Adrenal gland (tissue), 12 donors: ENCODE data around the gene HAUS1. TPM values are rescaled to one million over a fixed set of nuclear protein-coding genes. Genes with fewer than 3 reads are reported as not detected.

Experiments
- DNase-seq, 7 donors: peaks; one replicate each; pipeline ENCODE4 v3.0.0-alpha.2; 2019 to 2020
- H3K27ac ChIP-seq, 5 donors: fragments of 200-600 bp; sonication (generic) in 4 of 5; 1 replicate in 3 of 5; 2 replicates in 2 of 5; pipeline versions ENCODE4 v1.5.1 to v1.8.0; 2016 to 2020; ENCODE audit warnings: mild to moderate bottlenecking in 1 of 5
- H3K27me3 ChIP-seq: fragments of 200-600 bp; 2 replicates; pipeline ENCODE4 v1.8.0; 2021
- H3K36me3 ChIP-seq, 2 donors: fragments of 200-600 bp; replicated peaks in 1 of 2; 1 replicate in 1 of 2; 2 replicates in 1 of 2; pipeline versions ENCODE4 v1.5.1 to v1.8.0; 2018 to 2022
- H3K4me1 ChIP-seq, 2 donors: fragments of 200-600 bp; replicated peaks in 1 of 2; 1 replicate in 1 of 2; 2 replicates in 1 of 2; pipeline versions ENCODE4 v1.5.1 to v1.8.0; 2018 to 2021
- H3K4me3 ChIP-seq, 4 donors: fragments of 200-600 bp; sonication (generic) in 3 of 4; one replicate each; pipeline ENCODE4 v1.5.1; 2016 to 2018
- H3K9me3 ChIP-seq, 3 donors: fragments of 200-600 bp; sonication (generic) in 1 of 3; replicated peaks in 1 of 3; 1 replicate in 2 of 3; 2 replicates in 1 of 3; pipeline versions ENCODE4 v1.5.1 to v1.8.0; 2016 to 2021
- POLR2A ChIP-seq, 2 donors: fragments of 450-650 bp; IDR thresholded peaks; one replicate each; pipeline ENCODE4 v1.6.1; 2017; ENCODE audit warnings: antibody characterized with exemption in 2 of 2, mild to moderate bottlenecking in 2 of 2, moderate library complexity in 1 of 2
- WGBS, 4 donors: extraction: QIAGEN DNeasy Blood & Tissue Kit in 2 of 4; methylation state at CpG; one replicate each; pipeline versions ENCODE4 v1.1.5 to v1.1.7; 2013 to 2017; 5-methylcytosine and 5-hydroxymethylcytosine counted together
- intact Hi-C, 2 donors: fragments of 100-400 bp; cut with DNase I; formaldehyde crosslinking; loops; one replicate each; pipeline versions ENCODE4 v1.14.1 to v1.15.0; 2022 to 2023
- polyA plus RNA-seq, 3 donors: library from polyadenylated mRNA; stranded (reverse); fragments of 200-250 nt in 2 of 3; fragments of 350-450 nt in 1 of 3; fragmentation: Illumina TruSeq in 1 of 3; extraction: RNeasy Lipid Tissue Mini Kit (QIAGEN cat#74804) in 1 of 3; gene quantifications; one replicate each; pipeline ENCODE4 v1.2.3, GENCODE V29; 2013 to 2014
- total RNA-seq, 9 donors: library from RNA; depleted of rRNA in 4 of 9; stranded (reverse); fragments of >200 nt in 4 of 9; fragments of 120-200 nt in 1 of 9; fragmentation: NEBNext Ultra II Directional in 1 of 9; extraction: Animal tissue kit (Norgen Biotek cat#: 25700) in 1 of 9; gene quantifications; one replicate each; pipeline versions ENCODE4 v1.1.0 to v1.2.4, GENCODE V29; 2013 to 2023
- TF ChIP-seq, protein P1 (sequence below), 6 experiments: fragments of 450-650 bp in 4 of 6; fragments of 200-600 bp in 2 of 6; sonication (generic) in 1 of 6; IDR thresholded peaks; 1 replicate in 5 of 6; 2 replicates in 1 of 6; pipeline versions ENCODE4 v1.5.1 to v1.8.0; 2016 to 2021; ENCODE audit warnings: antibody characterized with exemption in 6 of 6, mild to moderate bottlenecking in 2 of 6, moderate library complexity in 1 of 6
- donor health status: healthy with polysubstance abuse.
- donor health status: Bipolar disorder and iron deficiency.
- donor health status: DM: yes; HTN: yes; CAD: no.
- donor health status: DM: no; HTN: no; CAD: no.
- donor health status: DM: no; HTN: no; CAD: no.
- donor health status: DM: yes; HTN: yes; CAD: no.

The HAUS1 gene
- total and polyA plus RNA-seq, 12 donors: 12.2 to 42.9 (median 17.2) TPM

DNA sequence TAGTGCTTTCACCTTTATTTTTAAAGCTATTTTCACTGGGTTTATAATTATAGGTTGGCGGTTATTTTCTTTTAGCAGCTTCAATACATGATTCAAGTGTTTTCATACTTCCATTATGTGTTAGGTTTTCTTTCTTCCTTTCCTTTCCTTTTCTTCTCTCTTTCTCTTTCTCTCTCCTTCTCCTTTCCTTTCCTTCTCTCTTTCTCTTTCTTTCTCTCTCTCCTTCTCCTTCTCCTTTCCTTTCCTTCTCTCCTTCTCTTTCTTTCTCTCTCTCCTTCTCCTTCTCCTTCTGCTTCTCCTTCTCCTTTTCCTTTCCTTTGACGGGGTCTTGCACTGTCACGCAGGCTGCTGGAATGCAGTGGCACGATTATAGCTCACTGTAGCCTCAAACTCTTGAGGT, 36.0 kb downstream of the HAUS1 start:
- Histone ChIP-seq H3K9me3 (no peaks in the 10 kb centered on the region), H3K4me3 (no peak overlapping the region), H3K27me3 (no peaks in the 10 kb centered on the region), H3K4me1 (no peaks in the 10 kb centered on the region), H3K27ac (no peak overlapping the region), H3K36me3 (no peaks in the 10 kb centered on the region)
- no peak for DNase-seq
- TF ChIP-seq POLR2A (IDR thresholded peaks at IDR 0.05): no peak
- TF ChIP-seq, protein P1, sequence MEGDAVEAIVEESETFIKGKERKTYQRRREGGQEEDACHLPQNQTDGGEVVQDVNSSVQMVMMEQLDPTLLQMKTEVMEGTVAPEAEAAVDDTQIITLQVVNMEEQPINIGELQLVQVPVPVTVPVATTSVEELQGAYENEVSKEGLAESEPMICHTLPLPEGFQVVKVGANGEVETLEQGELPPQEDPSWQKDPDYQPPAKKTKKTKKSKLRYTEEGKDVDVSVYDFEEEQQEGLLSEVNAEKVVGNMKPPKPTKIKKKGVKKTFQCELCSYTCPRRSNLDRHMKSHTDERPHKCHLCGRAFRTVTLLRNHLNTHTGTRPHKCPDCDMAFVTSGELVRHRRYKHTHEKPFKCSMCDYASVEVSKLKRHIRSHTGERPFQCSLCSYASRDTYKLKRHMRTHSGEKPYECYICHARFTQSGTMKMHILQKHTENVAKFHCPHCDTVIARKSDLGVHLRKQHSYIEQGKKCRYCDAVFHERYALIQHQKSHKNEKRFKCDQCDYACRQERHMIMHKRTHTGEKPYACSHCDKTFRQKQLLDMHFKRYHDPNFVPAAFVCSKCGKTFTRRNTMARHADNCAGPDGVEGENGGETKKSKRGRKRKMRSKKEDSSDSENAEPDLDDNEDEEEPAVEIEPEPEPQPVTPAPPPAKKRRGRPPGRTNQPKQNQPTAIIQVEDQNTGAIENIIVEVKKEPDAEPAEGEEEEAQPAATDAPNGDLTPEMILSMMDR (IDR thresholded peaks at IDR 0.05): no peak
- 92 to 98% (median 96%) methylated on average over 4 of the region's 4 CpGs for WGBS, 4 donors
- intact Hi-C loops: no loop called here

DNA sequence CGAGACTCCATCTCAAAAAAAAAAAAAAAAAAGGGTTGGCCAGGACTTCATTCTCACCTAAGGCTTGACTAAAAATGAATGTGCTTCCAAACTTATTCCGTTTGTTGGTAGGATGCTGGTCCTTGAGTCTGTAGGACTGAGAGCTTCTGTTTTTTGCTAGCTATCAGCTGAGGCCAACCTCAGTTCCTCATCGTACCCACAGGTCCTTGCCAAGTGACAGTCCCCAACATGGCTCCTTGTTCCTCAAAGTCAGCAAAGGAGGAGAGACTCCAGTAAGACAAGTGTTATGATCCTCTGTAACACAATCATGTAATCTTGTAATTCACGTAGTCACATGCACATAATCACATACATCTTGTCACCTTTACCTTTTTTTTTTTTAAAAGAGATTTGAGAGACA, 37.0 kb downstream of the HAUS1 start:
- H3K4me1 ChIP-seq: no peaks in the 10 kb centered on the region
- H3K36me3 ChIP-seq: no peaks in the 10 kb centered on the region
- 85 to 94% (median 90%) methylated on average over 4 of the region's 4 CpGs for WGBS, 4 donors
- no peaks in the 10 kb centered on the region for H3K9me3 ChIP-seq
- H3K4me3 ChIP-seq: no peak overlapping the region
- TF ChIP-seq, protein P1 (IDR thresholded peaks at IDR 0.05): no peak
- no peak for TF ChIP-seq POLR2A (IDR thresholded peaks at IDR 0.05)
- DNase-seq: no peak
- intact Hi-C loops: no loop called here
- no peak overlapping the region for H3K27ac ChIP-seq
- H3K27me3 ChIP-seq: no peaks in the 10 kb centered on the region

DNA sequence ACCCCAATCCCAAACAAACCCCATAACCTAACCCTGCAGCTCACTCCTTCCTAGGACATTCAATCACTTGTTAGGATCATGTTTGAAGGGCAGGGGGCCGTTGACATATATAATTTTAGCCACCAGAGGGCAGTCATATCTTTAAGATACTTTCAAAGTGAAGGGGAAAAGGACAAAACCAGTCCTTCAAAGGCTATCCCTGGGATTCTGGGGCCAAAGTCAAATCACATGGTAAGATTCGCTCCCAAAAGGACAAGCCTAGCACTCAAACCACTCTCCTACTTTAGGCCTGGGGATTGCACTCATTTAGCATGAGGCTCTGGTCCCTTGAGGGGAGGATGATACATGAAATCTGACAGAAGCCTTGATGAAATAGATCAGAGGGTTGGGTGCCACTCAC, 44.6 kb downstream of the HAUS1 start:
- 8 to 18% (median 14%) methylated on average over 2 of the region's 2 CpGs for WGBS, 4 donors
- no peaks in the 10 kb centered on the region for H3K36me3 ChIP-seq

DNA sequence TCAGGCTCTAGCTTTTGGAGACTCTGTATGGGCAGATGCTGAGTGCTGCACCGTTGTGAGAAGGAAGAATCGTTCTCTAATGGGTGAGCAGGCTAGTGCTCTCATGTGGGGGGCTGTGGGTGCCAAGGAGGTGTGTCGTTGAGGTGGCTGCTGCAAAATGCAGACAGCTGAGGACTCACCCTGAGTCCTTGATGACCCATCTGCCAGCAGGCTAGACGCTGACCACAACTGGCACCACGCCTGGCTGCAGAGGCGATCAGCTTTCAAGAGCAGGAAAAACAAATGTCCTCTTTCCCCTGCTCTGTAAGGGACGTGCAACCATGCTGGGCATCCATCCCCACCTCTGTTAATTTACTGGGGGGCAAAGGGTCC, 48.2 kb downstream of the HAUS1 start:
- Histone ChIP-seq H3K9me3 (no peaks in the 10 kb centered on the region), H3K4me1 (peaks cover 0 to 9% of the 10 kb centered on the region in 2 donors), H3K36me3 (no peaks in the 10 kb centered on the region), H3K27ac (no peak overlapping the region), H3K4me3 (no peak overlapping the region), H3K27me3 (no peaks in the 10 kb centered on the region)
- TF ChIP-seq POLR2A (IDR thresholded peaks at IDR 0.05): no peak
- TF ChIP-seq, protein P1 (IDR thresholded peaks at IDR 0.05): no peak
- DNase-seq: peak; percentile 43 to 82 (median 78)
- WGBS, 4 donors: 41 to 58% (median 45%) methylated on average over 4 to 7 of the region's 7 CpGs
- intact Hi-C loops: loop anchor here in 1 of 2 donors (10.0 kb wide), 1 partner anchor 502 kb away; the partner anchor contains the start of gene LOXHD1

More for the DNA sequence above, 44.6 kb downstream of the HAUS1 start:
- Histone ChIP-seq H3K9me3 (no peaks in the 10 kb centered on the region), H3K27me3 (no peaks in the 10 kb centered on the region), H3K4me1 (peaks cover 0 to 9% of the 10 kb centered on the region in 2 donors), H3K27ac (no peak overlapping the region), H3K4me3 (no peak overlapping the region)
- DNase-seq: peak; percentile 21 to 72 (median 33)
- intact Hi-C loops: no loop called here
- TF ChIP-seq POLR2A (IDR thresholded peaks at IDR 0.05): no peak
- TF ChIP-seq, protein P1 (IDR thresholded peaks at IDR 0.05): peak; percentile 52 to 67 (median 57)
